Gastrocnemius medialis (tissue), 4 donors: ENCODE results near the gene RGS11.

Source experiments
- POLR2A ChIP-seq, 2 donors: fragments of 450-650 bp; IDR thresholded peaks; one replicate each; pipeline ENCODE4 v1.6.1; 2017; ENCODE audit warnings: antibody characterized with exemption in 2 of 2, mild to moderate bottlenecking in 2 of 2, moderate library complexity in 2 of 2
- TF ChIP-seq, protein P1 (sequence below), 5 experiments: fragments of 450-650 bp in 3 of 5; fragments of 200-600 bp in 2 of 5; sonication (generic) in 2 of 5; IDR thresholded peaks in 4 of 5; conservative IDR thresholded peaks in 1 of 5; 1 replicate in 4 of 5; 2 replicates in 1 of 5; pipeline ENCODE4 v1.5.1; 2016 to 2019; ENCODE audit warnings: antibody characterized with exemption in 5 of 5, mild to moderate bottlenecking in 3 of 5, moderate library complexity in 3 of 5

DNA sequence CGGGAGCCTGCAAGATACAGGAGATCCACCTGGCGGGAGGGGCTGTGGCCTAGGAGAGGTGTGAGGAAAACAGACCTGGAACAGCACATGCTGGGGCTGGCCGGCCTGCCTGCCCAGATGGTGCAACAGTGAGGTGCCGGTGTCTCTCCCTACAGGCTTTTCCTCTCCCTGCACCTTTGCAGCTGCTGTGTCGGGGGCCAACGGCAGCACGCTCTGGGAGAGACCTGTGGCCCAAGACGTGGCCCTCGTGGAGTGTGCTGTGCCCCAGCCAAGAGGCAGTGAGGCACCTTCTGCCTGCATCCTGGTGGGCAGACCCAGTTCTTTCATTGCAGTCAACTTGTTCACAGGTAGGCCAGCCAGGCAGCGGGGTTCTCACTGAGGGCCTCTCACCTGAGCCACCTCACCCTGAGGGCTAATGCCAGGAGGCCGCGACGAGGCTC lies 15.9 kb downstream of the RGS11 start:
- TF ChIP-seq, protein P1, sequence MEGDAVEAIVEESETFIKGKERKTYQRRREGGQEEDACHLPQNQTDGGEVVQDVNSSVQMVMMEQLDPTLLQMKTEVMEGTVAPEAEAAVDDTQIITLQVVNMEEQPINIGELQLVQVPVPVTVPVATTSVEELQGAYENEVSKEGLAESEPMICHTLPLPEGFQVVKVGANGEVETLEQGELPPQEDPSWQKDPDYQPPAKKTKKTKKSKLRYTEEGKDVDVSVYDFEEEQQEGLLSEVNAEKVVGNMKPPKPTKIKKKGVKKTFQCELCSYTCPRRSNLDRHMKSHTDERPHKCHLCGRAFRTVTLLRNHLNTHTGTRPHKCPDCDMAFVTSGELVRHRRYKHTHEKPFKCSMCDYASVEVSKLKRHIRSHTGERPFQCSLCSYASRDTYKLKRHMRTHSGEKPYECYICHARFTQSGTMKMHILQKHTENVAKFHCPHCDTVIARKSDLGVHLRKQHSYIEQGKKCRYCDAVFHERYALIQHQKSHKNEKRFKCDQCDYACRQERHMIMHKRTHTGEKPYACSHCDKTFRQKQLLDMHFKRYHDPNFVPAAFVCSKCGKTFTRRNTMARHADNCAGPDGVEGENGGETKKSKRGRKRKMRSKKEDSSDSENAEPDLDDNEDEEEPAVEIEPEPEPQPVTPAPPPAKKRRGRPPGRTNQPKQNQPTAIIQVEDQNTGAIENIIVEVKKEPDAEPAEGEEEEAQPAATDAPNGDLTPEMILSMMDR (IDR thresholded peaks at IDR 0.05 in 4 of 5, conservative IDR thresholded peaks at IDR 0.05 in 1 of 5): no peak
- no peak for TF ChIP-seq POLR2A (IDR thresholded peaks at IDR 0.05)
